GM12878 (cell line): ENCODE measurements around the gene CAPZB.

Source experiments
- BRCA1 ChIP-seq: IDR thresholded peaks from 2 replicates; pipeline ENCODE4 v1.6.1; 2011; ENCODE audit warnings: low read depth, low read length, improper control_type of control experiment
- EZH2 ChIP-seq: IDR thresholded peaks from 2 replicates; pipeline ENCODE4 v1.6.1; 2012; ENCODE audit warnings: low read depth, mild to moderate bottlenecking, control low read depth, inconsistent platforms, low read length, borderline replicate concordance; ENCODE audit not compliant: control insufficient read depth
- NFYB ChIP-seq: IDR thresholded peaks from 2 replicates; pipeline ENCODE4 v1.6.1; 2011; ENCODE audit warnings: low read depth, mild to moderate bottlenecking, low read length, improper control_type of control experiment, moderate library complexity; ENCODE audit not compliant: insufficient read depth
- POLR2AphosphoS5 ChIP-seq: IDR thresholded peaks from 2 replicates; pipeline ENCODE4 v1.6.1; 2011; ENCODE audit warnings: mild to moderate bottlenecking, low read length, inconsistent platforms
- SUZ12 ChIP-seq: fragments of 200-600 bp; sonication (generic); IDR thresholded peaks from one replicate; pipeline ENCODE4 v1.6.1; 2018; ENCODE audit warnings: antibody characterized with exemption, mild to moderate bottlenecking; ENCODE audit not compliant: unreplicated experiment
- ZNF274 ChIP-seq: IDR thresholded peaks from one replicate; pipeline ENCODE4 v1.8.0; 2011; ENCODE audit not compliant: insufficient read length, insufficient read depth
- TF ChIP-seq, protein P1 (sequence below): IDR thresholded peaks from 2 replicates; pipeline ENCODE4 v1.6.1; 2012; ENCODE audit warnings: mild to moderate bottlenecking, low read depth, low read length
- TF ChIP-seq, protein P2 (sequence below): IDR thresholded peaks from 2 replicates; pipeline ENCODE4 v1.6.1; 2011; ENCODE audit warnings: low read depth, low read length, improper control_type of control experiment, borderline replicate concordance
- TF ChIP-seq, protein P3 (sequence below): IDR thresholded peaks from 2 replicates; pipeline ENCODE4 v1.6.1; 2011; ENCODE audit warnings: low read depth, mild to moderate bottlenecking, low read length, moderate library complexity, borderline replicate concordance; ENCODE audit errors: extremely low read depth

DNA sequence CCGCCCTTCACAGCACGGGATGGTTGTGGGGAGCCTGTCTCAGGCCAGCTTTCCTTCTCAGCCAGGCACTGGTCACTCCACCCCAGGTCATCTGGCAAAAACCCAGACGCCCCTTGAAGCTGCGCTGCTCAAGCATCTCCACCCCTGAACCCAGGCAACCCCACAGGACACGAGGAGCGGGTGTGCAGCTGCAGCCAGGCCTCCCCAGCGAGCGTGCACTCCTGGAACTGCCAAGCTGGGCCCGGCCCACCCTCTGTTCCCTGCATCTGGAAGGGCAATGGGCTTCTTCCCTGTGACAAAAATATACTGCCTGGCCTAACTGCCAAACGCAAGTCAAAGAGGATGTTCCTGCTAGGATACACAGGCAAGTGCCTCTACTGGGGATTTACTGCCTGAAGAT lies 133.5 kb downstream of the CAPZB start:
- TF ChIP-seq, protein P1, sequence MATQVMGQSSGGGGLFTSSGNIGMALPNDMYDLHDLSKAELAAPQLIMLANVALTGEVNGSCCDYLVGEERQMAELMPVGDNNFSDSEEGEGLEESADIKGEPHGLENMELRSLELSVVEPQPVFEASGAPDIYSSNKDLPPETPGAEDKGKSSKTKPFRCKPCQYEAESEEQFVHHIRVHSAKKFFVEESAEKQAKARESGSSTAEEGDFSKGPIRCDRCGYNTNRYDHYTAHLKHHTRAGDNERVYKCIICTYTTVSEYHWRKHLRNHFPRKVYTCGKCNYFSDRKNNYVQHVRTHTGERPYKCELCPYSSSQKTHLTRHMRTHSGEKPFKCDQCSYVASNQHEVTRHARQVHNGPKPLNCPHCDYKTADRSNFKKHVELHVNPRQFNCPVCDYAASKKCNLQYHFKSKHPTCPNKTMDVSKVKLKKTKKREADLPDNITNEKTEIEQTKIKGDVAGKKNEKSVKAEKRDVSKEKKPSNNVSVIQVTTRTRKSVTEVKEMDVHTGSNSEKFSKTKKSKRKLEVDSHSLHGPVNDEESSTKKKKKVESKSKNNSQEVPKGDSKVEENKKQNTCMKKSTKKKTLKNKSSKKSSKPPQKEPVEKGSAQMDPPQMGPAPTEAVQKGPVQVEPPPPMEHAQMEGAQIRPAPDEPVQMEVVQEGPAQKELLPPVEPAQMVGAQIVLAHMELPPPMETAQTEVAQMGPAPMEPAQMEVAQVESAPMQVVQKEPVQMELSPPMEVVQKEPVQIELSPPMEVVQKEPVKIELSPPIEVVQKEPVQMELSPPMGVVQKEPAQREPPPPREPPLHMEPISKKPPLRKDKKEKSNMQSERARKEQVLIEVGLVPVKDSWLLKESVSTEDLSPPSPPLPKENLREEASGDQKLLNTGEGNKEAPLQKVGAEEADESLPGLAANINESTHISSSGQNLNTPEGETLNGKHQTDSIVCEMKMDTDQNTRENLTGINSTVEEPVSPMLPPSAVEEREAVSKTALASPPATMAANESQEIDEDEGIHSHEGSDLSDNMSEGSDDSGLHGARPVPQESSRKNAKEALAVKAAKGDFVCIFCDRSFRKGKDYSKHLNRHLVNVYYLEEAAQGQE = no peak
- TF ChIP-seq NFYB = no peak
- TF ChIP-seq BRCA1 = no peak
- no peak for TF ChIP-seq EZH2
- no peak for TF ChIP-seq SUZ12
- TF ChIP-seq POLR2AphosphoS5 = no peak
- TF ChIP-seq, protein P2, sequence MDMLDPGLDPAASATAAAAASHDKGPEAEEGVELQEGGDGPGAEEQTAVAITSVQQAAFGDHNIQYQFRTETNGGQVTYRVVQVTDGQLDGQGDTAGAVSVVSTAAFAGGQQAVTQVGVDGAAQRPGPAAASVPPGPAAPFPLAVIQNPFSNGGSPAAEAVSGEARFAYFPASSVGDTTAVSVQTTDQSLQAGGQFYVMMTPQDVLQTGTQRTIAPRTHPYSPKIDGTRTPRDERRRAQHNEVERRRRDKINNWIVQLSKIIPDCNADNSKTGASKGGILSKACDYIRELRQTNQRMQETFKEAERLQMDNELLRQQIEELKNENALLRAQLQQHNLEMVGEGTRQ = no peak
- no peak for TF ChIP-seq ZNF274
- TF ChIP-seq, protein P3, sequence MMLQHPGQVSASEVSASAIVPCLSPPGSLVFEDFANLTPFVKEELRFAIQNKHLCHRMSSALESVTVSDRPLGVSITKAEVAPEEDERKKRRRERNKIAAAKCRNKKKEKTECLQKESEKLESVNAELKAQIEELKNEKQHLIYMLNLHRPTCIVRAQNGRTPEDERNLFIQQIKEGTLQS = no peak
